NCI-H510A treated with DMSO at 0.1 percent for 48 hours (cell line): ENCODE results near the gene SNAI3.
"Not testable (repeated sequence)": the region's sequence is repeated elsewhere in the genome, so short reads cannot be mapped to it uniquely, and the experiment has no call there.

Experiments
- DNase-seq: peaks from one replicate; lab custom pipeline; 2025; lab: John Stamatoyannopoulos, UW

Gene SNAI3

GRCh38 chr16:88669980-88670379 lies 16.3 kb downstream of the SNAI3 start:
- no peak for DNase-seq

- DNase-seq = not testable (repeated sequence)
These were observed 16.8 kb downstream of the SNAI3 start for GRCh38 chr16:88669493-88669892.

- no peak for DNase-seq
These were observed 18.8 kb downstream of the SNAI3 start for GRCh38 chr16:88667461-88667860.

- DNase-seq = no peak
These were observed 20.7 kb downstream of the SNAI3 start for GRCh38 chr16:88665570-88665969.

- DNase-seq = no peak
These were observed 21.2 kb downstream of the SNAI3 start for GRCh38 chr16:88665148-88665547.

- peak; percentile 80 for DNase-seq
These were observed 23.3 kb downstream of the SNAI3 start, which contains the start of gene MVD for GRCh38 chr16:88662843-88663606. TSS of gene MVD (minus strand) at chr16:88663091. CDS start at chr16:88663080, 11 bp downstream.

- no peak for DNase-seq
These were observed 24.0 kb downstream of the SNAI3 start for GRCh38 chr16:88662222-88662842.

GRCh38 chr16:88661468-88661867 lies 24.8 kb downstream of the SNAI3 start:
- DNase-seq = no peak

- DNase-seq = no peak
These were observed 27.1 kb downstream of the SNAI3 start for GRCh38 chr16:88659160-88659559.

- no peak for DNase-seq
These were observed 27.6 kb downstream of the SNAI3 start for GRCh38 chr16:88658714-88659113.

GRCh38 chr16:88657371-88657770 lies 28.9 kb downstream of the SNAI3 start:
- no peak for DNase-seq

GRCh38 chr16:88656291-88656980 lies 29.9 kb downstream of the SNAI3 start:
- no peak for DNase-seq

- DNase-seq = no peak
These were observed 30.5 kb downstream of the SNAI3 start for GRCh38 chr16:88655733-88656281.

- DNase-seq = no peak
These were observed 31.1 kb downstream of the SNAI3 start for GRCh38 chr16:88655053-88655732.

- DNase-seq = no peak
These were observed 31.8 kb downstream of the SNAI3 start for GRCh38 chr16:88654363-88655052.

- no peak for DNase-seq
These were observed 32.5 kb downstream of the SNAI3 start for GRCh38 chr16:88653596-88654362.

- DNase-seq = no peak
These were observed 33.2 kb downstream of the SNAI3 start for GRCh38 chr16:88653101-88653500.

- DNase-seq = no peak
These were observed 33.6 kb downstream of the SNAI3 start for GRCh38 chr16:88652762-88653063.

GRCh38 chr16:88651989-88652761 lies 34.1 kb downstream of the SNAI3 start:
- DNase-seq = no peak
